PC-3 (cell line): ENCODE measurements around the gene CERS6.

Experiments
- CTCF ChIP-seq: fragments of 300-600 bp; sonication (generic); conservative IDR thresholded peaks from 2 replicates; pipeline ENCODE4 v1.5.1; 2017; ENCODE audit warnings: antibody characterized with exemption, low read depth, mild to moderate bottlenecking, low read length
- EZH2phosphoT487 ChIP-seq: fragments of 300-600 bp; sonication (generic); IDR thresholded peaks from 2 replicates; pipeline ENCODE4 v1.6.1; 2018; ENCODE audit warnings: mild to moderate bottlenecking, antibody characterized with exemption, low read length, borderline replicate concordance

GRCh38 chr2:168454737-168455644 is 1.1 kb upstream of the CERS6 start:
- no peak for TF ChIP-seq CTCF
- no peak for TF ChIP-seq EZH2phosphoT487
